OCI-LY1 (cell line): ENCODE data around the gene MORN3.

Source experiments
- H2AFZ ChIP-seq: fragments of 200-600 bp; sonication (generic), shearing (Covaris generic); 2 replicates; pipeline ENCODE4 v1.6.0; 2014; ENCODE audit warnings: antibody characterized with exemption, mild to moderate bottlenecking, low read length
- H3F3A ChIP-seq: fragments of 200-600 bp; sonication (generic), shearing (Covaris generic); 2 replicates; pipeline ENCODE4 v1.6.0; 2014; ENCODE audit warnings: mild to moderate bottlenecking, antibody characterized with exemption, low read length, moderate library complexity; ENCODE audit not compliant: insufficient read depth
- H3K27ac ChIP-seq: fragments of 200-600 bp; sonication (generic); 2 replicates; pipeline ENCODE4 v1.5.1; 2014; ENCODE audit warnings: low read length, mixed run types, mild to moderate bottlenecking, low read depth; ENCODE audit not compliant: poor library complexity, severe bottlenecking
- H3K27me3 ChIP-seq: fragments of 200-600 bp; sonication (generic); 2 replicates; pipeline ENCODE4 v1.6.0; 2014; ENCODE audit warnings: antibody characterized with exemption, mild to moderate bottlenecking, low read length, moderate library complexity; ENCODE audit not compliant: insufficient read depth
- H3K36me3 ChIP-seq: fragments of 200-600 bp; sonication (generic); 2 replicates; pipeline ENCODE4 v1.6.1; 2014; ENCODE audit warnings: mild to moderate bottlenecking, antibody characterized with exemption, low read length, moderate library complexity, mixed read lengths; ENCODE audit not compliant: insufficient read depth
- H3K4me1 ChIP-seq: fragments of 200-600 bp; sonication (generic); 2 replicates; pipeline ENCODE4 v1.5.1; 2014; ENCODE audit warnings: mild to moderate bottlenecking, low read length, moderate library complexity; ENCODE audit not compliant: insufficient read depth, severe bottlenecking
- H3K4me2 ChIP-seq: fragments of 200-600 bp; sonication (generic), shearing (Covaris generic); 2 replicates; pipeline ENCODE4 v1.6.1; 2014; ENCODE audit warnings: low read length
- H3K4me3 ChIP-seq: fragments of 200-600 bp; sonication (generic); 2 replicates; pipeline ENCODE4 v1.5.1; 2014; ENCODE audit warnings: low read length, low read depth, mild to moderate bottlenecking, mixed read lengths; ENCODE audit not compliant: poor library complexity, severe bottlenecking
- H3K79me2 ChIP-seq: fragments of 200-600 bp; shearing (Covaris generic); 2 replicates; pipeline ENCODE4 v1.6.1; 2016; ENCODE audit warnings: mixed run types, low read length, mixed read lengths; ENCODE audit not compliant: insufficient read depth
- H3K9ac ChIP-seq: fragments of 200-600 bp; sonication (generic), shearing (Covaris generic); 2 replicates; pipeline ENCODE4 v1.6.1; 2014; ENCODE audit warnings: mild to moderate bottlenecking, low read length, mixed read lengths
- H3K9me2 ChIP-seq: fragments of 200-600 bp; sonication (generic), shearing (Covaris generic); 2 replicates; pipeline ENCODE4 v1.6.1; 2014; ENCODE audit warnings: low read depth, mild to moderate bottlenecking, low read length, mixed read lengths
- H3K9me3 ChIP-seq: fragments of 200-600 bp; shearing (Covaris generic); 2 replicates; pipeline ENCODE4 v1.6.1; 2014; ENCODE audit warnings: low read length, mixed read lengths
- H4K20me1 ChIP-seq: fragments of 200-600 bp; sonication (generic), shearing (Covaris generic); 2 replicates; pipeline ENCODE4 v1.6.0; 2016; ENCODE audit warnings: mild to moderate bottlenecking, low read length; ENCODE audit not compliant: insufficient read depth
- EZH2 ChIP-seq: fragments of 200-600 bp; sonication (generic), shearing (Covaris generic); IDR thresholded peaks from 2 replicates; pipeline ENCODE4 v1.8.0; 2017; ENCODE audit warnings: borderline replicate concordance, mixed run types, mild to moderate bottlenecking, antibody characterized with exemption, low read length, moderate library complexity, mixed read lengths
- TF ChIP-seq, protein P1 (sequence below): fragments of 200-600 bp; sonication (generic), shearing (Covaris generic); IDR thresholded peaks from 2 replicates; pipeline ENCODE4 v1.5.1; 2017; ENCODE audit warnings: mild to moderate bottlenecking, antibody characterized with exemption, low read length, moderate library complexity, mixed read lengths

Gene MORN3

DNA sequence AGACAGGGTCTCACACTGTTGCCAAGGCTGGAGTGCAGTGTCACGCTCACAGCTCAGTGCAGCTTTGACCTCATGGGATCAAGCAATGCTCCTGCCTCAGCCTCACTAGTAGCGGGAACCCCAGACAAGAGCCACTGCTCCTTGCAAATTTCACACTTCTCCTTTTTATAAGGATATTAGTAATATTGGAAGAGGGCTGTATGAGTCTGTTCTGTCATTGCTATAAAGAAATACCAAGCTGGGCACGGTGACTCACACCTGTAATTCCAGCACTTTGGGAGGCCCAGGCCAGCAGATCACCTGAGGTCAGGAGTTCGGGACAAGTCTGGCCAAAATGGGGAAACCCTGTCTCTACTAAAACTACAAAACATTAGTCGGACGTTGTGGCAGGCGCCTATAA, 56.0 kb downstream of the MORN3 start:
- Histone ChIP-seq H3K79me2 (no peaks in the 10 kb centered on the region), H3K4me2 (no peak overlapping the region), H3K36me3 (no peaks in the 10 kb centered on the region), H2AFZ (no peak overlapping the region), H3F3A (no peaks in the 10 kb centered on the region), H3K4me3 (no peak overlapping the region), H3K9ac (no peak overlapping the region), H3K9me2 (no peaks in the 10 kb centered on the region), H3K27me3 (0 out of 2 replicates have a peak, but pooled peaks cover 2% of the 10 kb centered on the region), H4K20me1 (no peaks in the 10 kb centered on the region), H3K9me3 (no peaks in the 10 kb centered on the region), H3K27ac (no peak overlapping the region), H3K4me1 (no peaks in the 10 kb centered on the region)
- no peak for TF ChIP-seq EZH2
- TF ChIP-seq, protein P1, sequence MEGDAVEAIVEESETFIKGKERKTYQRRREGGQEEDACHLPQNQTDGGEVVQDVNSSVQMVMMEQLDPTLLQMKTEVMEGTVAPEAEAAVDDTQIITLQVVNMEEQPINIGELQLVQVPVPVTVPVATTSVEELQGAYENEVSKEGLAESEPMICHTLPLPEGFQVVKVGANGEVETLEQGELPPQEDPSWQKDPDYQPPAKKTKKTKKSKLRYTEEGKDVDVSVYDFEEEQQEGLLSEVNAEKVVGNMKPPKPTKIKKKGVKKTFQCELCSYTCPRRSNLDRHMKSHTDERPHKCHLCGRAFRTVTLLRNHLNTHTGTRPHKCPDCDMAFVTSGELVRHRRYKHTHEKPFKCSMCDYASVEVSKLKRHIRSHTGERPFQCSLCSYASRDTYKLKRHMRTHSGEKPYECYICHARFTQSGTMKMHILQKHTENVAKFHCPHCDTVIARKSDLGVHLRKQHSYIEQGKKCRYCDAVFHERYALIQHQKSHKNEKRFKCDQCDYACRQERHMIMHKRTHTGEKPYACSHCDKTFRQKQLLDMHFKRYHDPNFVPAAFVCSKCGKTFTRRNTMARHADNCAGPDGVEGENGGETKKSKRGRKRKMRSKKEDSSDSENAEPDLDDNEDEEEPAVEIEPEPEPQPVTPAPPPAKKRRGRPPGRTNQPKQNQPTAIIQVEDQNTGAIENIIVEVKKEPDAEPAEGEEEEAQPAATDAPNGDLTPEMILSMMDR, result no peak

DNA sequence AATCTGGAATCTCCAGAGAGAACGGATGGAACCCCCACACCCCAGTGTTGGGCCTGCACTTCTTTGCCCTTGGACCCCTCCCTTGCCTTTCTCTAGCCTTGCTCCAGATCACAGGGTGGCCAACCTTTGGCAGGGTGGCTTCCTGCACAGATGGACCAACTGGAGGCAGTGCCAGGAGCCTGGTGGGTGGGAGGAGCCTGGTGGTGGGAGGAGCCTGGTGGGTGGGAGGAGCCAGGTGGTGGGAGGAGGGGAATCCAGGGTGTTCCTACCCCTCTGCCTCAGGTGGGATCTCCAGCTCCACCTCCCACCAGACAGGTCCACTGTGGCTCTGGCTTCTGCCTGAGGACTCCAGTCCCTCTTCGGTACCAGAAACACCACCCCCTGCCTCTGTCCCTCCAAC, 58.1 kb downstream of the MORN3 start:
- H3K4me2 ChIP-seq, result no peak overlapping the region
- TF ChIP-seq, protein P1, result no peak
- no peak for TF ChIP-seq EZH2
- no peaks in the 10 kb centered on the region for H3K79me2 ChIP-seq
- H3K27ac ChIP-seq, result no peak overlapping the region
- no peak overlapping the region for H3K4me3 ChIP-seq
- H2AFZ ChIP-seq, result no peak overlapping the region
- no peaks in the 10 kb centered on the region for H3K9me3 ChIP-seq
- no peaks in the 10 kb centered on the region for H3F3A ChIP-seq
- H3K4me1 ChIP-seq, result no peaks in the 10 kb centered on the region
- H3K36me3 ChIP-seq, result no peaks in the 10 kb centered on the region
- no peaks in the 10 kb centered on the region for H3K9me2 ChIP-seq
- no peak overlapping the region for H3K9ac ChIP-seq
- H3K27me3 ChIP-seq, result 0 out of 2 replicates have a peak, but pooled peaks cover 3% of the 10 kb centered on the region
- H4K20me1 ChIP-seq, result no peaks in the 10 kb centered on the region

DNA sequence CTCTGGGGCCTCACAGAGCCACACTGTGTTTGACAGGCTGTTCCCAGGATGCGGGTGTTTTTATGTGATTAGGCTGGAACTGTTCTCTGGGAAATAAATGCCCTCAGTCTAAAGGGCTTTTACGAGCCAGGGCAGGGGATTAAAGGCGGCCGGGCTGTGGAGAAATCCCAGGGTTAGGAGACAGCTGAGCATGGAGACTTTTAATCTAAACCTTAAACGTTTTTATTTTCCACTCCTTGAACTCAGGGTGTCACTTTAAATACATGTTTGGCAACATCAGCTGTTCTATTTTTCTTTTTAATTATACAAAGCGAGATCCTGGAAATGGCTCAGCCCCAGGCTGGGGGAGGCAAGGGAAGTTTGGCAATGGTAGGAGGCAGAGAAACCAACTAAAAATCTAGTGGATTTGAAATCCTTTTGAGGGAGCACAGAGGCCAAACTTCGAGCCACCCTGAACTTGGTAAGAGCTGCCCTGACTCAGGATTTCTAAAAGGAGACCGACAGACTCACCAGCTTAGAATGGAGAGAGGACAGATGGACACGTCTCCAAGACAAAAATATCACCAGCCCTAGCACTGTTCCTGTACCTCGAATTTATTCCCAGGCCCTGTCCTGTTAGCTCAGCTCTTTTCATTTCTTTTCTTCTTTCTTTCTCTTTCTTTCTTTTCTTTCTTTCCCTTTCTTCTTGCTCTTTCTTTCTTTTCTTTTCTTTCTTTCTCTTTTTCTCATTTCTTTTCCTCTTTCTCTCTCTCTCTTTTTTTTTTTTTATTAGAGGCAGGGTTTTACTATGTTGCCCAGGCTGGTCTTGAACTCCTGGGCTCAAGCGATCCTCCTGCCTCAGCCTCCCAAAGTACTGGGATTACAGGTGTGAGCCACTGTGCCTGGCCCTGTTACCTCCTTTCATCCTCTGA, 59.0 kb downstream of the MORN3 start:
- TF ChIP-seq, protein P1, result no peak
- no peak for TF ChIP-seq EZH2
- no peak overlapping the region for H3K27ac ChIP-seq
- no peak overlapping the region for H3K9ac ChIP-seq

More for the DNA sequence above, 59.0 kb downstream of the MORN3 start:
- Histone ChIP-seq H2AFZ (no peak overlapping the region), H3K9me2 (no peaks in the 10 kb centered on the region), H3K79me2 (no peaks in the 10 kb centered on the region), H3K9me3 (no peaks in the 10 kb centered on the region), H3K4me2 (no peak overlapping the region), H3K4me3 (no peak overlapping the region), H3K36me3 (no peaks in the 10 kb centered on the region), H3F3A (no peaks in the 10 kb centered on the region), H4K20me1 (no peaks in the 10 kb centered on the region), H3K4me1 (no peaks in the 10 kb centered on the region), H3K27me3 (0 out of 2 replicates have a peak, but pooled peaks cover 3% of the 10 kb centered on the region)
